Fibroblast of the aortic adventitia (primary cell): ENCODE results near the gene SLC36A3. TPM values are rescaled to one million over a fixed set of nuclear protein-coding genes. Genes with fewer than 3 reads are reported as not detected.

Experiments used
- DNase-seq: peaks from one replicate; pipeline ENCODE4 v3.0.0-alpha.2; 2010; ENCODE audit warnings: low read depth
- H3K4me3 ChIP-seq: 2 replicates; pipeline ENCODE4 v1.5.1; 2011; ENCODE audit warnings: low read depth, mild to moderate bottlenecking, control low read depth, low read length, moderate library complexity
- CTCF ChIP-seq: IDR thresholded peaks from 2 replicates; pipeline ENCODE4 v1.5.1; 2011; ENCODE audit warnings: mild to moderate bottlenecking, low read length, control low read depth, inconsistent platforms; ENCODE audit not compliant: insufficient read depth
- total RNA-seq: library from RNA; depleted of rRNA; stranded (reverse); fragments of >200 nt; gene quantifications from 2 replicates; pipeline ENCODE4 v1.2.3, GENCODE V29; 2012; ENCODE audit warnings: low replicate concordance

The SLC36A3 gene
- total RNA-seq, 1 donor, result not detected

GRCh38 chr5:151293624-151294023 lies 9.9 kb downstream of the SLC36A3 start:
- no peak overlapping the region for H3K4me3 ChIP-seq
- no peak for DNase-seq

GRCh38 chr5:151288180-151288579 lies 15.4 kb downstream of the SLC36A3 start:
- no peak overlapping the region for H3K4me3 ChIP-seq
- TF ChIP-seq CTCF, result no peak
- no peak for DNase-seq

More at GRCh38 chr5:151293624-151294023, 9.9 kb downstream of the SLC36A3 start:
- no peak for TF ChIP-seq CTCF

- no peak for TF ChIP-seq CTCF
Observed at GRCh38 chr5:151286246-151286645, 17.3 kb downstream of the SLC36A3 start.

GRCh38 chr5:151285683-151286082 lies 17.9 kb downstream of the SLC36A3 start:
- TF ChIP-seq CTCF, result no peak
- no peak overlapping the region for H3K4me3 ChIP-seq
- DNase-seq, result no peak

More at GRCh38 chr5:151286246-151286645, 17.3 kb downstream of the SLC36A3 start:
- H3K4me3 ChIP-seq, result no peak overlapping the region
- no peak for DNase-seq

- no peak for DNase-seq
- no peak overlapping the region for H3K4me3 ChIP-seq
- TF ChIP-seq CTCF, result no peak
Observed at GRCh38 chr5:151284392-151284967, 19.1 kb downstream of the SLC36A3 start.

- H3K4me3 ChIP-seq, result no peak overlapping the region
- no peak for TF ChIP-seq CTCF
- DNase-seq, result no peak
Observed at GRCh38 chr5:151283120-151283825, 20.3 kb downstream of the SLC36A3 start.
